ENCODE results near the gene KRTAP10-9.
"Not testable (repeated sequence)": the region's sequence is repeated elsewhere in the genome, so short reads cannot be mapped to it uniquely, and the experiment has no call there.

The KRTAP10-9 gene, protein sequence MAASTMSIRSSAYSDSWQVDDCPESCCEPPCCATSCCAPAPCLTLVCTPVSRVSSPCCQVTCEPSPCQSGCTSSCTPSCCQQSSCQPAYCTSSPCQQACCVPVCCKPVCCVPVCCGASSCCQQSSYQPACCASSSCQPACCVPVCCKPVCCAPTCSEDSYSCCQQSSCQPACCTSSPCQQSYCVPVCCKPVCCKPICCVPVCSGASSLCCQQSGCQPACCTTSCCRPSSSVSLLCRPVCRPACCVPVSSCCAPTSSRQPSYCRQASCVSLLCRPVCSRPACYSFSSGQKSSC

DNA sequence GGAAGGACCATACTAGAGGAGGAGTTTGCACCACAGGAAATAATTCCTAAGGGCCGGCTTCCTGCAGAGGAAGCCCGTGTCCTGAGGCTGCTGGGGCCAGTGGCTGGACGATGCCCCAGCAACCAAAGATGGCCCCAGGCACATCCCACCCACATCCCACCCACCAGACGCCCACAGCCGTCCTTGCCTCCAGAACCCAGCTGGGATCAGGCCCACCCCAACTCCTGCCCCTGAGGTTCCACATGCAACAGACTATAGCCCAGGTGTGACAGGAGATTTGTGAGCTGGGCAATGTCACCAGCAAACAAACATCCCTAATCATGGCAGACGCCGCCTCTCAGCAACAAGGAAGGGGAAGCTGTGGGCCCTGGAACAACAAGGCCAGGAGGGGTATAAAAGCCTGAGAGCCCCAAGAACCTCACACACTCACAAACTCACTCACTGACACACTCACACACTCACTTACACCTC, at the start of gene KRTAP10-9:
KRTAP10-9 (plus strand) TSS at position 421 of the 471 bp plus-strand sequence. CDS start 79 bp downstream, outside the sequence.
- no peak for TF ChIP-seq POLR2A (IDR thresholded peaks at IDR 0.05; ENCODE audit: low read depth, low read length)
- FAIRE-seq (no peak), DNase-seq (ENCODE audit: insufficient read length, low spot score) (no peak)

DNA sequence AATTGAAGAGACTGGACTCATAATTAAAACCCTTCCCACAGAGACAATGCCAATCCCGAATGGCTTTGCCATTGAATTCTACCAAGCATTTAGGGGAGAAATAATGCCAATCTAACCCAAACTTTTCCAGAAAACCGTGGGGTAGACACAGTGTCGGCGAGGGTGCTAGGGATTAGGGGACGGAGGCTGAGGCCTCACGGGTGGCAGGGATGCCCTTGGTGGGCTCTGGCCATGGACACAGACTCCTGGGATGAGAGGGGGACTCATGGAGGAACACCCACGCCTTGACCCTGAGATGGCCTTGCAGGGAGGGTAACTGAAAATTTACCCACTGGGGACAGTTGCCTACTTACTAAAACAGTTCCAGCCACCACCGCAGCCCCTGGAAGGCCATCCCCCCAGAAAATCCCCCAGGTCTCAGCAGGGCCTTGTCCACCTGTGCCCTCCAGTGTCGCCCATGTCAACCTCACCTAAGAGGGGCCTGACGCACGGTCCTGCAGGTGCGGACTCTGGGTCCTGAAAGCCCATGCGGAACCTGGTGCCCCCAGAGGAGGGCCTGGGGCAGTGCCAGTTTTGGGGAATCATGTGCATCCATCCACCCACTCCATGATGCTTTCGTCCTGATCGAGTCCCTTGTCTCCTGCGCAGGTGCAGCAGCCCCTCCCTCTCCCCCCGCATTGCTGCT, 48.4 kb upstream of the KRTAP10-9 start:
- FAIRE-seq (no peak), DNase-seq (ENCODE audit: insufficient read length, low spot score) (no peak)
- no peak for TF ChIP-seq POLR2A (IDR thresholded peaks at IDR 0.05; ENCODE audit: low read depth, low read length)

DNA sequence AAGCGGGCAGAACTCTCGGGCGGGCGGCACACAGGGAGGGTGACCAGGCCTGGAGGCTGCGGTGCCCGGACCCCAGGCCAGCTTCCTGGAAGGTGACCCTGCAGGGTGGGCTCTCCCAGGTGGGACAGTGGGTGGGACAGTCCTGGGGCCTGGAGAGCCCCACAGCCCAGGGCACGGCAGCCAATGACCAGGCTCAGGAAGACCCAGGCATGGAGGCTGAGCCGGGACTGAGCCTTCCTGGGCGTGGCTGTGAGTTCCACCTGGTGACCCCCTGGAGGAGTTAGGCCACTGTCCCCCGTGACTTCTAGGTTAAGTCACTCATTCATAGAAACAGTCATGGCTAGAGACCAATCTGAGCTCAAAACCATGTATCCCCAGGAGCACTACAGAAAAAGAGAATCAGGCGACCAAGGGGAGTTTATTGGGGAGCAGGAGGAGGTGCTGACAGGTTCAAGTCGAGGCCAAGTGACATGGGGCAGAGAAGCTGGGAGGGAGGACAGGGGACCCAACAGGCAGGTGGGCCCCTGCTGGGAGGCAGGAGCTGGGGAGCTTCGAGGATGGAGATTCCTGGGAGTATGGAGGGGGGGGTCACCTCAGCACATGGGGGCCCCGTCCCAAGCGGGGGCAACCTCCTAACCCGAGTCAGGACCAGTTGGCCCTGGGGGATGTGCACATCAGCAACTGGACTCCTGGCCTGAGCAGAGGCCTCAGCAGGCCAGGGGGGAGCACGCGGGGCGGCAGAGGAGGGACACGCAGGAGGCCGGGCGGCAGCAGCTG, 47.6 kb upstream of the KRTAP10-9 start:
- no peak for DNase-seq (ENCODE audit: insufficient read length, low spot score)
- no peak for FAIRE-seq
- TF ChIP-seq POLR2A (IDR thresholded peaks at IDR 0.05; ENCODE audit: low read depth, low read length): no peak

DNA sequence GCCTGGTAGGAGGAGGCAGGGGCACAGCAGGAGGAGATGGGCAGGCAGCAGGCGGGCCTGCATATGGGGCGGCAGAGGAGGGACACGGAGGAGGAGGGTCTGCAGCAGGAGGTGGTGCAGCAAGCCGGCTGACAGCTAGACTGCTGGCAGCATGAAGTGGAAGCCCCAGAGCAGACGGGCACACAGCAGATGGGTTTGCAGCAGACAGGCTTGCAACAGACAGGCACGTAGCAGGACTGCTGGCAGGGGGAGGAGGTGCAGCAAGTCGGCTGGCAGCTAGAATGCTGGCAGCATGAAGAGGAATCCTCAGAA, 47.1 kb upstream of the KRTAP10-9 start:
- FAIRE-seq: no peak

DNA sequence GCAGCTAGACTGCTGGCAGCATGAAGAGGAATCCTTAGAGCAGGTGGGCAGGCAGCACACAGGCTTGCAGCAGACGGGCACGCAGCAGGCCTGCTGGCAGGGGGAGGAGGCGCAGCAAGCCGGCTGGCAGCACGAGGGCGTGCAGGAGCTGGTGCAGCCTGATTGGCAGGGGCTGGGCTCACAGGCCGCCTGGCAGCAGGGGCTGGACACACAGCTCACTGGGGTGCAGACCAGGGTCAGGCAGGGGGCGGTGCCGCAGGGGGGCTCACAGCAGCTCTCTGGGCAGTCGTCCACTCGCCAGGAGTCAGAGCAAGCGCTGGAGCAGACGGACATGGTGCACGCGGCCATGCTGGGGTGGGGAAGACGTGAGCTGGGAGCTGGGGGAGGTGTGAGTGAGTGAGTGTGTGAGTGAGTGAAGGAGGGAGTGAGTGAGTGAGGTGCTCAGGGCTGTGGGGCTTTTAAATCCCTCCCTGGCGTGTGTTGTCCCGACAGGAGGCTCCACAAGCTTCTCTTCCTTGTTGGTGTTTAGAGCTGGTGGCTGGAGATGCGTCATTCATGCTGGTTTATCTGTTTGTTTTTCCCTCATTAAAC, 46.6 kb upstream of the KRTAP10-9 start, which contains the start of gene KRTAP10-5:
KRTAP10-5 (minus strand) TSS at position 374 of the 591 bp plus-strand sequence; CDS start at position 348, 26 bp downstream.
- FAIRE-seq; DNase-seq (ENCODE audit: insufficient read length, low spot score): not testable (repeated sequence)

More for the DNA sequence above, 47.1 kb upstream of the KRTAP10-9 start:
- no peak for DNase-seq (ENCODE audit: insufficient read length, low spot score)
- TF ChIP-seq POLR2A (IDR thresholded peaks at IDR 0.05; ENCODE audit: low read depth, low read length): no peak

DNA sequence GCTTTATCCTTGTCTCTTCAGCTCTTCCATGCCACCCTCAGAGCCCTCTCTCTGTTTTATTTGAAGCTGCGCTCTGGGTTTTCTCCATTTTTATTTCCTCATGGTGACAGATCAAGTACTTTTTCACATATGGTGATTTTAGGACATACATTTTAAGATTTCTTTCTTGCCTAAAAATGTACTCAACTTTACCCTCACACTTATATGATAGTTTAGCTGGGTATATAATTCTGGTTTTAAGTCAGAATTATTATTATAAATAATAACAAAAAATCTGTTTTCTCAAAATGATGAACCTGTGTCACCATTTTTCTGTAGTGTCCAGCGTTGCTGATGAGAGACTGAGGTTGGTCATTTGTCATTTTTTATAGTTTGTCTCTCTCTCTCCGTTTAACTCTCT, 45.7 kb upstream of the KRTAP10-9 start:
- DNase-seq (ENCODE audit: insufficient read length, low spot score) (no peak), FAIRE-seq (no peak)
- no peak for TF ChIP-seq POLR2A (IDR thresholded peaks at IDR 0.05; ENCODE audit: low read depth, low read length)

DNA sequence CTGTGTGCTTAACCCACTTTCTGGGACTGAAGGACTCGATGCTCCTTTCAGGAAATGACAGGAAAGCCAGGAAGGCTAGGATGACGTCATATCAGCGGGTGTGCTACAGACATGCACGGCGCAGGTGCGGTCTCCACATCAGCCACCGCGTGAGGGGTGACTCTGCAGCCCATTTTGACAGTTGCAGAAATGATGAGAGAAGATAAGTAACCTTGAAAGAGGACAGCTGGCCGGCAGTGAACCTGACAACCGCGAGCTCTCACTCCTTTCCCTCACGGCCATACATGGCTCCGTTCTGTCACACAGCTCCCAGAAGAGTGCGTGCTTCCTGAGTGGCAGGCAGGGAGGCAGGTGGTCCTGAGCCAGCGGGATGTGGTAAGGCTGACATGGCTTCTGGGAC, 44.8 kb upstream of the KRTAP10-9 start:
- DNase-seq (ENCODE audit: insufficient read length, low spot score): no peak
- no peak for FAIRE-seq
- TF ChIP-seq POLR2A (IDR thresholded peaks at IDR 0.05; ENCODE audit: low read depth, low read length): no peak

DNA sequence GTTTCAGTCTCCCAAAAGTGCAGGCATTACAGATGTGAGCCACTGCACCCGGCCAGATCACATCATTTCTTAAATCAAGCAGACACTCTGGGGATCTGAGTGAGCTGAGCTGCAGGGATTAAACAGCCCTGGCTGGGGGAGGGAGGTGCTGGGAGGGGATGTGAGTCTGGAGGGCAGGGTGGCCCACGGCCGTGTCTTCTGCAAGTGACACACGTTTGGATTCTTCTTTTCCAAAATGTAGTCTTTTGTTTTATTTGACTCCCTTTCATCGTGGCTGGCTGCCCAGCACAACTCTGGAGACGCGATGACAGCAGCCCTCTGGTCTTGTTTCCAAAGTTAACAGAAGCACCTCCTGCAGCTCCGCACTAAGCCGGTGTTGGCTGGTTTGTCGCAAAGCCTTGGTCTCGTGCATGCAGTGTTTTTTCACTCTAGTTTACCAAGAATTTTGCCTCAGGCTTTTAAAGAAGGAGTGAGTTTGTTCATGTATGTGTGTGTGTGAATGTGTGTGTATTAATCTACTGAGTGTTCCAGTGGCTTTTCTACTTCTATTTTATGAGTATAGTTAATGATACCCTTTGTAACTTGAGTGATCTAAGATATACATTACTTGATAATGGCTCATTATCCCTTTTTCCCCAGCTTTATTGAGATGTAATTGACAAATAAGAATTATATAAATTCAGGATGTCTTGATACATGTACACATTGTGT, 43.6 kb upstream of the KRTAP10-9 start:
- DNase-seq (ENCODE audit: insufficient read length, low spot score) (no peak), FAIRE-seq (no peak)
- TF ChIP-seq POLR2A (IDR thresholded peaks at IDR 0.05; ENCODE audit: low read depth, low read length): no peak

DNA sequence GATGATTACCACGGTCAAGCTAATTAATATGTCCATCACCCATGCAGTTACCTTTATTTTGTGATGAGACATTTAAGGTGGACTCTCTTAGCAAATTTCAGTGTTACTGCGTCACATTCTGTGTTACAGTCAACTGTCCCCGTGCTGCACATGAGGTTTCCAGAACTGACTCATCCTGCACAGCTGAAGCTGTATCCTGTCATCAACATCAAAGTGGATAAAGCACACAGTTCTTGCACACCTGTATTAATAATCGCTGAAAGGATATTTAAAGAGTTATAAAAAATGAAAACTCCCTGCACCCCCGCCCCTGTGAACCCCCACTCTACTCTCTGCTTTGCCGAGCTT, 43.1 kb upstream of the KRTAP10-9 start:
- DNase-seq (ENCODE audit: insufficient read length, low spot score): no peak
- no peak for TF ChIP-seq POLR2A (IDR thresholded peaks at IDR 0.05; ENCODE audit: low read depth, low read length)
- no peak for FAIRE-seq

DNA sequence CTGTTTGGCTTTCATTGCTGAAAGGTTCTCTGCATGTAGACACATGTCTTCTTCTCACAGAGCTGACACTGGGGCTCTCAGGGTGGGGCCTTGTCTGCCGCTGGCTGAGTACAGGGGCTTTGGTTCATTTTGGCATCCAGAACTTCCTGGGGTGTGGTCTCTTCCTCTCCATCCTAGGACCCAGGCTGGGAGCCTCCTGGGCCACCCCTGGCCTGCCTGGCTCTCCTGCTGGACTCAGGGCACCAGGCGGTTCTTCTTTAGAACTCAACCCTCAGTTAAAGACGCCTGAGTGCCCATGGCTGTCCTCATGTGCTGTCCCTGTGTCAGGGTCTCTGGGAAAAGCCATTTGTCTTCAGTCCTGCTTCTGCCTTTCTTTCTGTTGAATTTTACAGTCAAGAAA, 41.0 kb upstream of the KRTAP10-9 start:
- FAIRE-seq: no peak
- no peak for TF ChIP-seq POLR2A (IDR thresholded peaks at IDR 0.05; ENCODE audit: low read depth, low read length)
- DNase-seq (ENCODE audit: insufficient read length, low spot score): no peak

DNA sequence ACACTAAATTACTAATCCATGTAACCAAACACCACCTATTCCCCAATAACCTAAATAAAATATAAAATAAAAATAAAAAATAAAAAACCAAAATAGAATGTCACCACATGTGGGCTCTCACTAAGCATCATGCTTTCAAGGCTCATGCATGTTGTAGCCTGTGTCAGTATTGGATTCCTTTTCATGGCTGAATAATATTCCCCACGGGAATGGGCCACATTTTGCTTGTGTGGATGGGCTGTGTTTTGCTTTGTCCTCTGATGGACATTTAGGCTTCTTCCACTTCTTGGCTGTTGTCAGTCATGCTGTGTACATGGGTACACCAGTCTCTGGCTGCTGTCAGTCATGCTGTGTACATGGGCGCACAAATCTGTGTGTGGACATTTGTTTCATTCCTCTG, 37.8 kb upstream of the KRTAP10-9 start:
- no peak for TF ChIP-seq POLR2A (IDR thresholded peaks at IDR 0.05; ENCODE audit: low read depth, low read length)
- DNase-seq (ENCODE audit: insufficient read length, low spot score) (no peak), FAIRE-seq (no peak)

DNA sequence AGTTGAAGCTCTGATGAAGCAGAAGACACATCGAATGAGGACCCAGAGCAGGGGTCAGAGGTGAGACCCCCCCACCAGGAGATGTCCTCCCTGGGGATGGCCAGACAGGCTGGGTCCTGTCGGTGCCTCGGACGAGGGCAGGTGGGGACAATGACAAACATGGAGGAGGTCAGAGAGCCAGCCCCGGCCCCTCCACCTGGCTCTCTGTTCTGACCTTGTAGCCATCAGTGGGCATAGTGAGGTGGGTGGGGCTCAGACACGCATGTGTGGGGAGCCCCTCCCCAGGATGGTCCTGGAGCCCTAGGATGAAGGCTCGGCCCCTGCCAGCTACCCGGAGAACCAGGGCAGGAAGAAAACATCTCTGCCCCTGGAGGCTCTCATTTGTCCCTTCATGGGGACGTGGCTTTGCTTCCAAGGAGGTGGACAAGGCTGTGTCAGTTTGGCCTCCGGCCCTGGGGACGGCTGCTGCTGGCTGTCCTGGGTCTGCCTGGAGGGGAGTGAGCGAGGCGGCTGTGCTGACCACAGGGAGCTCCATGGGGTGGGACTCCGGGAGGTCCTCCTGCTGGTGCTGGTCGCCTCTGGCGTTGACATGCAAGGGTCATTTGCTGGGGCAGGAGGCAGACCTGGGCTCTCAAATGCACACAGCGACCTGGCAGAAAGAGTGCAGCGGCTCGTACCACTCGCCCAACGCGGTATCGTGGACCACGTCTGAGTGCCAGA, 37.1 kb upstream of the KRTAP10-9 start:
- no peak for DNase-seq (ENCODE audit: insufficient read length, low spot score)
- FAIRE-seq: no peak
- TF ChIP-seq POLR2A (IDR thresholded peaks at IDR 0.05; ENCODE audit: low read depth, low read length): no peak

DNA sequence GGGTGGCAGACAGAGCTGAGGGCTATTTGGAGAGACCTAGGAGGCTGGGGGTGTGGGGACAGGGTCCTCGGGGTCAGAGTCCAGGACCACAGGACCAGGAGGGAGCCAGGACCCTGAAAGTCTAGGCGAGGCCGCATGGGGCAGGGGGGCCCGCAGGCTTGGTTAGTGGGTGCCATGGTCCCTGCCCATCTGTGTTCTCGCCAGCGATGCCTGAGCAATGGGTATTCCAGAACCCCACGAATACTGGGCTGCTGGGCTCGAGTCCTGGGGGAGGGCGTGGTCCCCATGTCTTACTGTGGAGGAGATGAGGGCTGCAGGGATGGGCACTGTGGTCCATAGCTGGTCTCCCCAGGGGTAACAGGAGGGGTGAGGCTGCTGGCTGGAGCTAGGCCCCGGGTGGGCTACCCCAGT, 36.6 kb upstream of the KRTAP10-9 start:
- FAIRE-seq (no peak), DNase-seq (ENCODE audit: insufficient read length, low spot score) (no peak)
- no peak for TF ChIP-seq POLR2A (IDR thresholded peaks at IDR 0.05; ENCODE audit: low read depth, low read length)

DNA sequence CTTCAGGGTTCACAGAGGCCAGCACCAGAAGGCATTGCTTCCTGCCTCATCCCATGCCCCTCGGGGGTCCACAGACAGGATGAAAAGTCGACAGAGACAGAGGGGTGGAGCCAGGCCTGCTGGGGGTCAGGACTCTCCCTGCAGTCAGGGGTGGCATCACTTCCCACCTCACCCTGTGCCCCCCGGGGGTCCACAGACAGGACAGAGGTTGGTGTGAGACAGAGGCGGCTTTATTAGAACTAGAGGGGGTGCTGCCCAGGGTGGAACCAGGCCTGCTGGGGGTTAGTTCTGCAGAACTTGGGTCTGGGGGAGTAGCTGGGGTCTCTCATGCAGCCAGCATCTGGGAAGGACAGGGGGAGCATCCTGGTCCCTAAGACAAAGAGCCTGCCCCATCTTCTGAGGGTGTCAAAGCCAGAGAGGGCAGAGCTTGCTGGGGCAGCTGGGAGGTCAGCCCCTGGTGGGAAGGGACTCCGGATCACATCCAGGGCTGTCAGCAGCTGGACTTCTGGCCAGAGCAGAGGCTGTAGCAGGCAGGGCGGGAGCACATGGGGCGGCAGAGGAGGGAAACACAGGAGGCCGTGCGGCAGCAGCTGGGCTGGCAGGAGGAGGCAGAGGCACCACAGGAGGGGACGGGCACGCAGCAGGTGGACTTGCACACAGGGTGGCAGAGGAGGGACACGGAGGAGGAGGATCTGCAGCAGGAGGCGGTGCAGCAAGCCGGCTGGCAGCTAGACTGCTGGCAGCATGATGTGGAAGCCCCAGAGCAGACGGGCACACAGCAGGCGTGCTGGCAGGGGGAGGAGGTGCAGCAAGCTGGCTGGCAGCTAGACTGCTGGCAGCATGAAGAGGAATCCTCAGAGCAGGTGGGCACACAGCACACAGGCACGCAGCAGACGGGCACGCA, 35.7 kb upstream of the KRTAP10-9 start:
- not testable (repeated sequence) for DNase-seq (ENCODE audit: insufficient read length, low spot score); FAIRE-seq

DNA sequence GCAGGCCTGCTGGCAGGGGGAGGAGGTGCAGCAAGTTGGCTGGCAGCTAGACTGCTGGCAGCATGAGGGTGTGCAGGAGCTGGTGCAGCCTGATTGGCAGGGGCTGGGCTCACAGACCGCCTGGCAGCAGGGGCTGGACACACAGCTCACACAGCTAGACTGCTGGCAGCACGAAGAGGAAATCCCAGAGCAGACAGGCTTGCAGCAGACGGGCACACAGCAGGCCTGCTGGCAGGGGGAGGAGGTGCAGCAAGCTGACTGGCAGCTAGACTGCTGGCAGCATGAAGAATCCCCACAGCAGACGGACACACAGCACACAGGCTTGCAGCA, 35.1 kb upstream of the KRTAP10-9 start:
- not testable (repeated sequence) for FAIRE-seq; DNase-seq (ENCODE audit: insufficient read length, low spot score)
